Gastroesophageal sphincter (tissue), 4 donors: ENCODE measurements around the gene SCGB3A2. TPM values are rescaled to one million over a fixed set of nuclear protein-coding genes. Genes with fewer than 3 reads are reported as not detected.

Source experiments
- ATAC-seq: fragments of 150-250 bp; one replicate; pipeline ENCODE4 v1.9.1; 2016; ENCODE audit warnings: mild to moderate bottlenecking, moderate library complexity
- H3K27ac ChIP-seq, 4 donors: fragments of 200-600 bp; sonication (generic) in 3 of 4; 1 replicate in 3 of 4; 2 replicates in 1 of 4; pipeline ENCODE4 v1.5.1; 2016 to 2019
- H3K27me3 ChIP-seq: fragments of 200-600 bp; sonication (generic); one replicate; pipeline ENCODE4 v1.5.1; 2019
- H3K36me3 ChIP-seq, 2 donors: fragments of 200-600 bp; sonication (generic); one replicate each; pipeline ENCODE4 v1.5.1; 2019; ENCODE audit warnings: control low read depth in 1 of 2
- H3K4me1 ChIP-seq, 3 donors: fragments of 200-600 bp; sonication (generic); 1 replicate in 2 of 3; 2 replicates in 1 of 3; pipeline ENCODE4 v1.5.1; 2016 to 2019; ENCODE audit warnings: control low read depth in 2 of 3
- H3K4me3 ChIP-seq, 2 donors: fragments of 200-600 bp; sonication (generic); one replicate each; pipeline ENCODE4 v1.5.1; 2019; ENCODE audit warnings: mild to moderate bottlenecking in 1 of 2, moderate library complexity in 1 of 2
- H3K9me3 ChIP-seq, 3 donors: fragments of 200-600 bp; sonication (generic); one replicate each; pipeline ENCODE4 v1.5.1; 2017 to 2019; ENCODE audit warnings: control low read depth in 2 of 3
- EP300 ChIP-seq: sonication (generic); formaldehyde crosslinking; IDR thresholded peaks from one replicate; pipeline ENCODE4 v1.6.1; 2017; ENCODE audit warnings: antibody characterized with exemption, mild to moderate bottlenecking
- POLR2A ChIP-seq, 2 donors: fragments of 450-650 bp; IDR thresholded peaks; one replicate each; pipeline ENCODE4 v1.6.1; 2017; ENCODE audit warnings: antibody characterized with exemption in 2 of 2, mild to moderate bottlenecking in 2 of 2, moderate library complexity in 1 of 2
- POLR2AphosphoS5 ChIP-seq: sonication (generic); formaldehyde crosslinking; IDR thresholded peaks from one replicate; pipeline ENCODE4 v1.6.1; 2017; ENCODE audit warnings: antibody characterized with exemption
- whole genome bisulfite sequencing, 2 donors: methylation state at CpG; one replicate each; pipeline ENCODE4 v1.1.5; 2018; ENCODE audit warnings: low coverage in 1 of 2; 5-methylcytosine and 5-hydroxymethylcytosine counted together
- total RNA-seq, 4 donors: library from RNA; depleted of rRNA; stranded (reverse); fragments of >200 nt; gene quantifications; one replicate each; pipeline ENCODE4 v1.1.0, GENCODE V29; 2016
- TF ChIP-seq, protein P1 (sequence below), 4 experiments: fragments of 200-600 bp in 2 of 4; fragments of 450-650 bp in 2 of 4; sonication (generic) in 1 of 4; IDR thresholded peaks; one replicate each; pipeline ENCODE4 v1.5.1; 2017 to 2019; ENCODE audit warnings: antibody characterized with exemption in 4 of 4, mild to moderate bottlenecking in 2 of 4, moderate library complexity in 2 of 4

SCGB3A2 gene
- total RNA-seq, 4 donors from 2014 or later, result not detected

DNA sequence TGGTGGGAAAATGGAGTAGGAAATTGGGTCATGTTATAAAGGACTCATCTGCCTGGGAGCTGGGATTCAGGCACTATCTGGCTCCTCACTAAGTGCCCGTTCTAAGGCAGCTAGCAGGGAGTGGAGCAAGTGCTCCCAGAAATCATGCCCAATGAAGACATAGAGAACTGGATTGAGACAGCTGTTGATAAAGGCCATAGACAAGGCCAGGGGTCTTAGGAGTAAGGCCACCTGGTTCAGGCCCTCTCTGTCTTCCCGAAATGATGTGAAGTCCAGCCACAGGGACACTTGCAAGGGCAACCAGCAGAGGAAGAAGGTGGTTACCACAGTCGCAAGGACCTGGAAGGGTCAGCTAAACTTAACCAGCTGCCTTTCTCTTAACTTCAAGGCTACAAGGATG, 26.9 kb upstream of the SCGB3A2 start:
- TF ChIP-seq POLR2AphosphoS5 (no peak), EP300 (no peak), POLR2A (IDR thresholded peaks at IDR 0.05) (no peak)
- TF ChIP-seq, protein P1, sequence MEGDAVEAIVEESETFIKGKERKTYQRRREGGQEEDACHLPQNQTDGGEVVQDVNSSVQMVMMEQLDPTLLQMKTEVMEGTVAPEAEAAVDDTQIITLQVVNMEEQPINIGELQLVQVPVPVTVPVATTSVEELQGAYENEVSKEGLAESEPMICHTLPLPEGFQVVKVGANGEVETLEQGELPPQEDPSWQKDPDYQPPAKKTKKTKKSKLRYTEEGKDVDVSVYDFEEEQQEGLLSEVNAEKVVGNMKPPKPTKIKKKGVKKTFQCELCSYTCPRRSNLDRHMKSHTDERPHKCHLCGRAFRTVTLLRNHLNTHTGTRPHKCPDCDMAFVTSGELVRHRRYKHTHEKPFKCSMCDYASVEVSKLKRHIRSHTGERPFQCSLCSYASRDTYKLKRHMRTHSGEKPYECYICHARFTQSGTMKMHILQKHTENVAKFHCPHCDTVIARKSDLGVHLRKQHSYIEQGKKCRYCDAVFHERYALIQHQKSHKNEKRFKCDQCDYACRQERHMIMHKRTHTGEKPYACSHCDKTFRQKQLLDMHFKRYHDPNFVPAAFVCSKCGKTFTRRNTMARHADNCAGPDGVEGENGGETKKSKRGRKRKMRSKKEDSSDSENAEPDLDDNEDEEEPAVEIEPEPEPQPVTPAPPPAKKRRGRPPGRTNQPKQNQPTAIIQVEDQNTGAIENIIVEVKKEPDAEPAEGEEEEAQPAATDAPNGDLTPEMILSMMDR (IDR thresholded peaks at IDR 0.05), result no peak
- WGBS, 2 donors, result 89% methylated on average over 2 of the region's 3 CpGs; no CpG with 5 or more reads in 1 of the 2 donors
- Histone ChIP-seq H3K36me3 (no peaks in the 10 kb centered on the region), H3K4me1 (no peaks in the 10 kb centered on the region), H3K9me3 (no peaks in the 10 kb centered on the region), H3K27ac (no peak overlapping the region), H3K4me3 (no peak overlapping the region), H3K27me3 (peaks cover 12% of the 10 kb centered on the region)
- ATAC-seq, result no peak

DNA sequence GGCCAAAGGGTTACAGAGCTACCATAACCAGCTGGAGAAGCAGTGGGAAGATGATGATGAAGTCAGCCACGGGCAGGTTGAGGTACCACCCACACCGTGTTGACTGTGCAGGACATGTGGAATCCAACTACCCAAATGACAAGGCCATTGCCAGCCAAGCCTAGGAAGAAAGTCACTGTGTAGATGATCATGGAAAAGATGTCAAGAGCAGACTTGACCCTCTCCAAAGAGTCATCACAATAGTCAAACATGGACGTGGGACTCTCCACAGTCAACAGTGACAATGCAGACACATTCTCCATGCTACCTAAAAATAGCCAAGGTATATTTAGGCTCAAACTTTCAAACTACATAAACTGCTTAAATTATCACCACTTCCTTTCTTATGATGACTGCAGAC, 26.1 kb upstream of the SCGB3A2 start:
- H3K27ac ChIP-seq, result no peak overlapping the region
- no peak for ATAC-seq
- H3K4me1 ChIP-seq, result no peaks in the 10 kb centered on the region
- H3K36me3 ChIP-seq, result no peaks in the 10 kb centered on the region
- 63 to 79% methylated on average over 3 of the region's 3 CpGs for WGBS, 2 donors
- H3K27me3 ChIP-seq, result peaks cover 11% of the 10 kb centered on the region
- no peak overlapping the region for H3K4me3 ChIP-seq
- no peak for TF ChIP-seq POLR2A (IDR thresholded peaks at IDR 0.05)
- TF ChIP-seq EP300, result no peak
- TF ChIP-seq, protein P1 (IDR thresholded peaks at IDR 0.05), result no peak
- TF ChIP-seq POLR2AphosphoS5, result no peak
- H3K9me3 ChIP-seq, result no peaks in the 10 kb centered on the region

DNA sequence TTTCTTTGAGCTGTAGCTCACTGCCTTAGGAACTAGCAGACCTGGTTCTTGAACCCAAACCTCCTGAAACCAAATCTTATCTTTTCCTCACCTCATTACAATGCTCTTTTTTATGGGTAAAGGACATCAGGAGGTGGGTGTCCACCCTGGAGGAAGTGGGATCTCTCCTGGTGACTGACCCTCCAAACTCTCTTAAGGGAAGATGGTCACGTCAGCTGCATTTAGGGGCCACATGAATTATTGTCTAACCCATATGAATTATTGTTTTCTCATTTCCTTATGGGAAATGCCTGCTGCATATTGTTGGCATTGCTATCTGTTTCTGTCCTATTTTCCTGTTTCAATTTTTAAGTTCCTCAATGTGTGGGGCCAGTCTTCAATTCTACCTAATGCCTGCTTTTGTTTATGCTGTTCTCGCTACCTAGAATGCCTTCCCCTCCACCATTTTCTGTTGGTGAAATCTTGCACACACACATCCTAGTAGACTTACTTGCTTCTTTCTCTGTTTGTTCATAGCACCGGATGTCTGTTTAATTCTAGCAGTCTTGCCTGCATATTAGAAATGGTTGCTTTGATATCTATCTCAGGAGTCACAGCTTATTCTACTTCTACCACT, 25.0 kb upstream of the SCGB3A2 start:
- H3K9me3 ChIP-seq, result no peaks in the 10 kb centered on the region
- H3K36me3 ChIP-seq, result no peaks in the 10 kb centered on the region
- 61 to 82% methylated on average over 3 of the region's 3 CpGs for WGBS, 2 donors
- H3K27me3 ChIP-seq, result peaks cover 6% of the 10 kb centered on the region
- no peak for ATAC-seq
- TF ChIP-seq POLR2AphosphoS5, result no peak
- no peak overlapping the region for H3K27ac ChIP-seq
- H3K4me1 ChIP-seq, result no peaks in the 10 kb centered on the region
- H3K4me3 ChIP-seq, result no peak overlapping the region

DNA sequence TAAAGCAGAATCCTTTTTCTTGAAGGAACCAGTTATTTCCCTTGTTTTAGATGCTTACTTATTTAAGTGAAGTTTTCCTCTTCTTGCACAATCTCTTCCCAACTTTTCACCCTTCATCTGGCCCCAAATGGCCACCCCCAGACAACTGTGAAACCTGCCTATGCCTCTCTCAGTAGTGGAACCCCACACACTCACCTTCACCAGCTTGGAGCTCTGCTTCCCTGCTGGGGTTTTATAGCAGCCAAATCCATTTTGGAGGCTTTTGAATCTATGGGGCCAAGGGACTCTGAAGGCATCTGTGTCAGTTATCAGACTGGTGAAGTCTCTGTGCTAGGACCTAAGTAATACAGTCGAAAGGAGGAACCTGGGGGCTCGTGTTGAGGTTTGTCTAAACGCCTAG, 24.2 kb upstream of the SCGB3A2 start:
- no peaks in the 10 kb centered on the region for H3K4me1 ChIP-seq
- H3K27me3 ChIP-seq, result peaks cover 6% of the 10 kb centered on the region
- no peak for ATAC-seq
- no peak for TF ChIP-seq POLR2AphosphoS5
- no peak for TF ChIP-seq POLR2A (IDR thresholded peaks at IDR 0.05)
- TF ChIP-seq EP300, result no peak
- TF ChIP-seq, protein P1 (IDR thresholded peaks at IDR 0.05), result no peak
- WGBS, 2 donors, result 33 to 39% methylated on average over 3 of the region's 3 CpGs
- no peak overlapping the region for H3K27ac ChIP-seq
- no peaks in the 10 kb centered on the region for H3K9me3 ChIP-seq
- H3K36me3 ChIP-seq, result no peaks in the 10 kb centered on the region
- H3K4me3 ChIP-seq, result no peak overlapping the region

DNA sequence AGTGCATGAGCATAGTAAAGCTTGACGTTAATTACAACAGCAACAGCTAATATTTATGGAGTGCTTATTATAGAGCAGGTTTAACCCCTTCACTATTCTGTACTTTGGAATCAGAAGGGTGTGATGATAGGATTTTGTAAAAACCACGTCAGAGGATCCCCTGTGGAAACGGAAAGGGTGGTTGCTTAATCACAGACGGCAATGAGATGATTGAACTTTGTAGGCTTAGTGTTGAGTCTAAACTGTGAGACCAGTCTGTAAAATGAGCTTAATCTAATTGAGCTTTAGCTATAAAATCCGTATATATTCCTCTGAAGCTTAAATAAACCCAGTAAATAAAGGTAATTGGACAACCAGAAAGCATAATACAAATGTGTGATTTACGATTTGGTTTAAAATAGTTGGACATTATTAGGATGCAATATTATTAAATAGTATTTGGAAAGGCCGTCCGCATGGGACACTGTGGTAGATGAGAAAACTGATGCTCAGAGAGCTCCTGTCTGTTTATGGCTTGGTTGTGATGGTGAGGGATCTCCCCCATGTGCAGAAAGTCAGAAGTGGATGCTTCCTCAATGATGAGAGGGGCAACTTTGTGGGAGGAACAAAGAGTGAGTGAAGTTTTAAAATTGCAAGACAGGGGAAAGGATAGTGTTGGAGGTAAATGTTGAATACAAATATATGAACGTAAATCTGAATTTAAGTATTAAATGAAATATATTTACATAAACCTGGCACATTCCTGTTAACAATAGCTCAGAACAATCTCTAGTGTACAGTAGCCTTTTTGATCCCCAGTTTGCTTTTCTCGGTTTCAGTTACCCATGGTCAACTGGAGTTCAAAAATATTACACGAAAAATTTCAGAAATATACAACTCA, 23.4 kb upstream of the SCGB3A2 start:
- no peaks in the 10 kb centered on the region for H3K9me3 ChIP-seq
- no peak for TF ChIP-seq EP300
- TF ChIP-seq, protein P1 (IDR thresholded peaks at IDR 0.05), result no peak
- TF ChIP-seq POLR2A (IDR thresholded peaks at IDR 0.05), result no peak
- no peak for TF ChIP-seq POLR2AphosphoS5
- H3K4me3 ChIP-seq, result no peak overlapping the region
- no peaks in the 10 kb centered on the region for H3K36me3 ChIP-seq
- H3K4me1 ChIP-seq, result no peaks in the 10 kb centered on the region
- H3K27ac ChIP-seq, result no peak overlapping the region
- H3K27me3 ChIP-seq, result peaks cover 6% of the 10 kb centered on the region
- 58 to 59% methylated on average over 9 to 11 of the region's 11 CpGs for WGBS, 2 donors
- no peak for ATAC-seq
